Inflammatory macrophage treated with lipopolysaccharide for 1 hour (primary cell): ENCODE data around the gene CARD9.
"Not testable (repeated sequence)": the region's sequence is repeated elsewhere in the genome, so short reads cannot be mapped to it uniquely, and the experiment has no call there.

ENCODE experiments used
- DNase-seq, 2 donors: peaks; one replicate each; pipeline ENCODE4 v3.0.0-alpha.2; 2020 to 2022

The CARD9 gene

DNA sequence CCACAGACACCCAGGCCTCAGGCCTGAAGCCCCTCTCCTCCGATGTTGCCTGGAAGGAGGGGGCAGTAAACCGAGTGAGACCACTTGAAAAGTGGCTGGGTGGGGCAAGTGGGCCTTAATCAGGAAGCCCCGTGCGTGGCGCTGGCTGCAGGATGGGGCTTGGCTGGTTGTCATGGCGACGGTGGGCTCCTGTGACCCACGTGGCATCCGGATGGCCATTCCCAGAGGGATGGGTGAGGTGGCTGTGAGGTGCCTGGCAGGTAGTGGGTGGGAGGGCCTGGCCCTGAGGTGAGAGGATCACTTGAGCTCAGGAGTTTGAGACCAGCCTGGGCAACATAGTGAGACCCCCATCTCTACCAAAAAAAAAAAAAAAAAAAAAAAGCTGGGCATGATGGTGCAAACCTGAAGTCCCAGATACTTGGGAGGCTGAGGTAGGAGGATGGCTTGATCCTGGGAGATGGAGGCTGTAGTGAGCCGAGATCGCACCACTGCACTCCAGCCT lies 40.9 kb downstream of the CARD9 start:
- no peak for DNase-seq

DNA sequence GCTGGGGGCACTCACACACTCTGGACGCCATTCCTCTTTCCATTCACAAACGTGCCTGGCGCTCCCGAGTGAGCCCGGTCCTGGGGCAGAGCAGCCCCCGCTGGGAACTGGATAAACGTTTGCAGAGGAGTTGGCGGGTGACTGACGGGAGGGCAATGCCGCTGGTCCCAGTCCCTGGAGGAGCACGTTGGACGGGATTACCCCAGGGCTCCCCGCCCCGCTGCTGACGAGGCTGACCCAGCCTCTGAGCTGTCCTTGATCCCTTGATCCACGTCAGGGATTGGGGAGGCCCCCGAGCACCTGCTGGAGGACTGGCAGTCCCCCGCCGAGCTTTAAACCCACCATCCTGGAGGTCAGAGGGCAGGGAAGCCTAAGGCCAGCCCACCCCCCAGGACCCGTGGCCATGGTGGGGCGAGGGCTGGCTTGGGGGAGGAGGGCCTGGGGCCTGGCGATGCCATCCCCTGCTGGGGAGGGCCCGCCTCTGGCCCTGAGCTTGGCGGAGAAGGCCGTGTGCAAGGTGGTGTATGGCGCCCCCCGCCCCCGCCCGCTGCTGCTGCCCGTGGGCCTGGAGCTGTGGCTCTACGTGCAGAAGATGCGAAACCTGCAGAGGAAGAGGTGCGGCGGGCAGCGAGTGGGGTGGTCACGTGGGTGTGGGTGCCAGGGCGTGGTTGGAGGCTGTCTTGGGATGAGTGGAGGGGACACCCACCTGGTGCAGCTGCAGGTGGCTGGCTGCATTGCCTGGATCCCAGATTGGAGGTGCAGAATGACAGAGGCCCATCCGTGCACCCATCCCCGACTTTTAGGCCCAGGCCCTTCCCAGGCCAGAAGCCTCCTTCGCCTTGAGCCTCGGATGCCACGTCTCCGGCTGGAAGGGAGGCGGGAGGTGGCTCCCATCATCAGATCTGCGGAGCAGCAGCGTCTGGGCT lies 41.6 kb downstream of the CARD9 start:
- no peak for DNase-seq

DNA sequence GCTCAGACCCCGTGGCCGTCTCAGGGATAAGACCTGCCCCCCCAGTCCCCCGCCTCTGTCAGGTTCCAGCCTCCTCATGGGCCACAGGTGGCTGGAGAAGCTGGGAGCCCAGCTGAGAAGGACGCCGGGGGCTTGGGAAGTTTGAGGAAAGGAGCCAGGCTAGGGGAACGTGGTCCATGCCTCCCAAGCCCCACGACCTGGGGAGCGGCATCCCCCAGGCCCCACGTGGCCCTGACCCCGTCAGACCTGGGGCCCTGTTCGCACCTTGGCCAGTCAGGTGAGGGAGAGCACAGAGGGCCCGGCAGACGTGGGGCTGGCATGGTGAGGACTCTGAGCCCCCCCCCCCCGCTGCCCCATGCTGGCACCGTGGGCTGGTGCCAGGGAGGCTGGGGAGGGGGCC lies 42.4 kb downstream of the CARD9 start:
- no peak for DNase-seq

GRCh38 chr9:136330406-136330990 lies 43.0 kb downstream of the CARD9 start:
- DNase-seq: no peak

GRCh38 chr9:136329636-136330405 lies 43.6 kb downstream of the CARD9 start:
- no peak for DNase-seq

DNA sequence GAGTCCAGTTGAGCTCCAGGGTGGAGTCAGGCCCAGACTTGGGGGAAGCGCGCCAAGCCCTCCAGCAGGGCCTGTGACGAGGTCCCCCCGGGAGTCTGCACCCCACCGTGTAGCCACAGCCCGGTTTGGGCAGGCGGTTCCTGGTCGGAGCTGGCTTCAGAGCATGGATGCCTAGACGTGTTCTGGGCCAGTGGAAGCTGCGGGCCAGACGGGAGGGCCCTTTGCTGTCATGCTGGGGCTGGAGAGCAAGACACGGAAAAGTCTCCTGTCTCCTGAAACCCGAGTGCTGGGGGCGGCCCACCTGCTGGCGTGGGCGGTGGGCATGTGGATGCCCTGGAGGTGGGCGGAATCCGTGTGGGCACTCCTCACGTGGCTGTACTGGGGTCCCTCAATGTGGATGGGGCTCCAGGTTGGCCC lies 44.2 kb downstream of the CARD9 start:
- no peak for DNase-seq

- DNase-seq: no peak
These were observed 44.8 kb downstream of the CARD9 start for GRCh38 chr9:136328622-136329041.

DNA sequence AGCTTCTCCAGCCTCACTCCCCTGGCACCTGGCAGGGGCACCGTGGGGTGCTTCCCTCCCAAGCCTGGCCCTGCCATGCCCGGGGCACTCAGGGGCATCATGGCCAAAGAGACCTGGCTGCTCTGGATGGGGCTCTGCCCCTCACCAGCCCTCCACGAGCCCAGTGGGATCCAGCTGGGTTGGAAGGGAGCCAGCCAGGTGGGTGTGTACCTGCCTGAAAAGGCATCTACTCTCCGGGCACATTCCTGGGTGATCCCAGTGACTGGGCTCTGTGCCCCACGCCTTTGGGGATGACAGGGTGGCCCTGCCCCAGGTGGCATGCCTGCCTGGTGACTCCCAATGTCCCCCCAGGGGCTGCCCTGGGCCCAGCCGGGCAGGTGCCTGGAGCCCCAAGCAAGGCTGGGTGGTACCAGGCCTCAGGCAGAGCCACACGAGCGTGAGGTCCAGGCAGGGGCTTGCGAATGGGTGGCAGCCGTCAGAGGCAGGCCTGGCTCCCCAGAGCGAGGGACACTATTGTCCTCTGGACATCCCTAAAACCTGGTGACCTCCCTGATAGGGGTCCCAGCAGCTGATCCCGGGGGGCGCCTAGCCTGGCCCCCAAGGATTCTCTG lies 45.4 kb downstream of the CARD9 start:
- DNase-seq: no peak

GRCh38 chr9:136327304-136327974 lies 46.0 kb downstream of the CARD9 start, which contains the start of gene GPSM1:
TSS of gene GPSM1 (plus strand) at chr9:136327539. CDS start at chr9:136327696, 157 bp downstream.
- DNase-seq: peak; percentile 29 to 32

GRCh38 chr9:136326761-136327303 lies 46.6 kb downstream of the CARD9 start:
- DNase-seq: no peak

DNA sequence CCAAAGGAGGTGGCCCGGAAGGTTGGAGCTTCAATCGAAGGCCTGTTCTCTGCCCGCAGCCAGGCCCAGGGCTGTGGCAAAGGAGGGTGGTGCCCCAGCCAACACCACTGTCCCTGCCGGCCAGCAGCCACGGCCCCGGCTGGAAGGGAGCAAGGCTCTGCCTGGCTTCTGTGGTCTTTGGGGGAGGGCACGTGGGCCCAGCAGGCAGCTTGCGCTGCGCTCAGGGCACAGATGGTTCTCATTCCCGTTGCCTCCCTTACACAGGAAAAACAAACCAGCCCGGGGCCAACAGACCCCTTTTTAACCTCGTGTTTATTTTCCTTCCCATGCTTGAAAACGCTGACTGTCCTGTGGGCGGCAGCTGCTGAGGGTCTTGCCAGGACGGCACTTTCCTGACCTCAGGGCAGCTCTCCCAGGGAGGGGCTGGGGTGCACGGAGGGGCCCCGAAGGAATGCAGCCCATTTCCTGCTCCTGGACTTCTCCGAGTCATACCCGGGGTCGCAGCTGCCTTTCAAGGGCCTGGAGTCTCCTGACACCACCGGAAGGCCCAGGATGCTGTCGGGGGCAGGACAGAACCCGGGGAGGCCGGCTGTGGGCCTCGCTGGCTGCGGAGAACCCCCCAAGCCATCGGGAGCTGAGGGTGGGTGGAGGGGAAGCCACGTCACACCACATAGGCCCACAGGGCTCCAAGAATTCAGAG lies 47.3 kb downstream of the CARD9 start:
- DNase-seq: no peak

GRCh38 chr9:136325358-136325757 lies 48.1 kb downstream of the CARD9 start:
- DNase-seq: no peak

DNA sequence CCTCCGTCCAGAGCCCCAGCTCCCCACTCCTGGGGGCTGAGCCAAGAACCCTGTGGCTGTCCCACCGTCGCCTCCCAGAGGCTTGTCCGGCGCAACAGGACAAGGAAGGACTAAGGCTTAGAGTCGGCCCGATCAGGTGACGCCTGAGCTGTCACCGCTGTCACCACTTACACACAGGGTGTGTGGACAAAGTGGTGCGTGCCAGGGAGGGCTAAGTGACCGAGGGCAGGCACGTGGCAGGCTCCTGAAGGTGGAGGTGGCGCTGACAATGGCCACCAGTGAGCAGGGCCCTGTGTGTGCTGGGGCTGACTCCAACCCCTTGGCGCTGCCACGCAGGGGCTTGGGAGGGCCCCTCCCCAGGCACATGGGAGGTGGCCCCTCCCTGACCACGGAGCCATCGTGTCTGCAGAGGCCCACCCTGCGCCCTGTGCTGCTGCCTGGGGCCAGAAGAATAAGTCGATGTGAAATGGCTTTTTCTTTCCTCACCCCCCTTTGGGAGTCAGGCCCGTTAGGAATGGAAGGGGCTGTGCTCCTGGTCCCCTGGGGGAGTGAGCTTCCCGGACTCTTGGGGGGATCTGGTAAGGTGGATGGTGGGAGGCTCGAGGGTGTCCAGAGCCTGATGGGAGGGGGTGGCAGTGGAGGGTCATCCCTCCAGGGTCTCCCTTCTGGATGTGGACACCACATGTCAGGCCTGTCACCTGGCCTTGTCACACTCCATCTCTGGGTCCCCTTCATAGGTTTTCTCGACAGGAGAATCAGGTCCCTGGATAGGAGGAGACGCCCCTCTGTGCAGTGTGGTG lies 48.8 kb downstream of the CARD9 start:
- no peak for DNase-seq

GRCh38 chr9:136323371-136323789 lies 50.1 kb downstream of the CARD9 start:
- DNase-seq: no peak

GRCh38 chr9:136322756-136323330 lies 50.6 kb downstream of the CARD9 start:
- DNase-seq: no peak

GRCh38 chr9:136321561-136321960 lies 51.9 kb downstream of the CARD9 start:
- DNase-seq: no peak

- not testable (repeated sequence) for DNase-seq
These were observed 52.5 kb downstream of the CARD9 start for GRCh38 chr9:136320972-136321371.

DNA sequence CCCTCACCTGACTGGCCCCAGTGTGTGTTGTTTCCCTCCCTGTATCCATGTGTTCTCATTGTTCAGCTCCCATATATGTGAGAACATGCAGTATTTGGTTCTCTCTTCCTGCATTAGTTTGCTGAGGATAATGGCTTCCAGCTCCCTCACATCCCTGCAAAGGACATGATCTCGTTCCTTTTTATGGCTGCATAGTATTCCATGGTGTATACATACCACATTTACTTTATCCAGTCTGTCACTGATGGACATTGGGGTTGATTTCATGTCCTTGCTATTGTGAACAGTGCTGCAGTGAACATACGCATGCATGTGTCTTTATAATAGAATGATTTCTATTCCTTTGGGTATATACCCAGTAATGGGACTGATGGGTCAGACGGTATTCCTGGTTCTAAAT lies 53.5 kb downstream of the CARD9 start:
- not testable (repeated sequence) for DNase-seq

- DNase-seq: not testable (repeated sequence)
These were observed 54.2 kb downstream of the CARD9 start for GRCh38 chr9:136319244-136319643.

- no peak for DNase-seq
These were observed 54.7 kb downstream of the CARD9 start for GRCh38 chr9:136318776-136319241.
